HG03280 (cell line): ENCODE results near the gene UBN1.

Source experiments
- ATAC-seq: cut with Tn5 transposase; IDR thresholded peaks from one replicate; pipeline ENCODE4 v1.9.1; 2021; ENCODE audit warnings: mild to moderate bottlenecking, moderate library complexity; ENCODE audit not compliant: unreplicated experiment

Gene UBN1

GRCh38 chr16:4900036-4900435 is 52.8 kb downstream of the UBN1 start:
- no peak for ATAC-seq

DNA sequence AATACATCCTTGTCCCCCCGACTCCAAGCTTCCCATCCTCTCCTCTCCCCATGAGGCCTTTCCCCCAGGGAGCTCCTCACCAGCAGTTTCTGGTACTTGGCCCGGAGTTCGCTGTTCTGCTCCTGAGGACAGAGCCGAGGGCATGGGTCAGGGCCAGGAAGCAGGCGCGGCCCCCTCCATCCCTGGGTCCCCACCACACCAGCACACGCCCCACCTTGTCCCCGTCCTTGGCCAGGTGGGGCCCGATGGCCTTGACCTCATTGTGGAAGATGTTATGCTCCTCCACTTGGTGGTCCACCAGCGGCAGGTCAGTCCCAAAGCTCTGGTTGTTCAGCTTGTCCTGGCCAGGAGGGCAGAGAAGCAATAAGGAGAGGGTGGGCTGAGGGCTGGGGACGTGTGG is 53.5 kb downstream of the UBN1 start:
- no peak for ATAC-seq

DNA sequence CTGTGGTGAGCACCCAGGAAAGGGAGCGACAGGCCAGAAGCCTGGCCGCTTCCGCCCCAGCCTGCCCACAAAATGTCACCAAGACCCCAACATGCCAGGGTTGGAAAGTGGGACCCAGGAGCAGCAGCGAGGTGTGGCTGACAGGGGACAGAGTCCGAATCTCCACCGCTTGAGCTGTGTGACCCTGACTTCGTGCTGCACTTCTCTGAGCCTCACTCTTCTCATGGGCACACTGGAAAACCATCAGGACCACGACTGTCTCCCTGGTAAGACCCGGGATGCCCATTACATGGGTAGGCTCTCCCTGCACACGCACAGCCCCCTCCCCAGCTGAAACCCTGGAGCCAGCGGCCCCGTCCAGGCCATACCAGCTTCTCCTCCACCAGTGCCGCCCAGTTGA is 54.8 kb downstream of the UBN1 start:
- no peak for ATAC-seq

- no peak for ATAC-seq
These were observed 57.0 kb downstream of the UBN1 start for GRCh38 chr16:4904108-4904941.

- ATAC-seq, result no peak
These were observed 57.8 kb downstream of the UBN1 start for GRCh38 chr16:4904942-4905615.

DNA sequence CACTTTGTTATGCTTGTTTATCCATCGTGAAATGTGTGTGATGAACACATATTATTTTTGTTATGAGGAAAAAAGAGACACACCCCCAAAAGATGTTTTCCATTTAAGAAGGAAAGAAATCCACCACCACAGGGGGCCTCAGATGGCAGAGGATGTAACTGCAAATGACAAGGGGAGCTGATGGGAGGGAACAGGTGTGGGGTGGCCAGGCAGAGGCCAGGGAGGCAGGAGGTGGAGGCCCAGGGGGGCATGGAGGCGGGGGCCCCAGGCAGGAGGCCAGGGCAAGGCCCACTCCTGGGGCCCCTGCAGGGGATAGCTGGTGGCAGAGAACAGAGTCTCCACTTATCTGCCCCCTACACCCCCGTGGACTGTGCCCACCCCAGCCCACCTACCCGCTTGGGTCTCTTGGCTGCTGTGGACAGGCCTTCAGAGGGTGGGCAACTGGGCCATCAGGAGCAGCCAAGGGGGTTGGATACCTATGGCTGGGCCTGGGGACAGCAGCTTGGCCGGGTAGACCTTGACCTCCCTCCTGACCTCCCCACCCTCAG is 61.6 kb downstream of the UBN1 start:
- ATAC-seq, result no peak

- no peak for ATAC-seq
These were observed 62.5 kb downstream of the UBN1 start for GRCh38 chr16:4909825-4910224.

DNA sequence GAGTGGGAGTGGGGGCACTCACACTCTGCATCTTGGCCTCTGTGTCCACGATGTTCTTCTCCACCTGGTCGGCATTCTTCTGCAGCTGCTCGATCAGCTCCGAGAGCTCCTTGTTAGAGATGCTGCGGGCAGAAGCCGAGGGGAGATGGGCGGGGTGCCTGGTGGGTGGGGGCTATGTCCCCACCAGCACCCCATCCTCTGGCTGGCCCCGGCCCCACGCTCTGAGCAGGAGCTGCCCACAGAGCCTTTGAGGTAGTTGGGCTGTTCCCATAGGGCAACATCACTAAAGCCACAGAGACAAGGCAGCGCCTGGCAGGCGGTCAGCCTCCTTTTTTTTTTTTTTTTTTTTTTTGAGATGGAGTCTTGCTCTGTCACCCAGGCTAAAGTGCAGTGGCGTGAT is 63.5 kb downstream of the UBN1 start:
- no peak for ATAC-seq

DNA sequence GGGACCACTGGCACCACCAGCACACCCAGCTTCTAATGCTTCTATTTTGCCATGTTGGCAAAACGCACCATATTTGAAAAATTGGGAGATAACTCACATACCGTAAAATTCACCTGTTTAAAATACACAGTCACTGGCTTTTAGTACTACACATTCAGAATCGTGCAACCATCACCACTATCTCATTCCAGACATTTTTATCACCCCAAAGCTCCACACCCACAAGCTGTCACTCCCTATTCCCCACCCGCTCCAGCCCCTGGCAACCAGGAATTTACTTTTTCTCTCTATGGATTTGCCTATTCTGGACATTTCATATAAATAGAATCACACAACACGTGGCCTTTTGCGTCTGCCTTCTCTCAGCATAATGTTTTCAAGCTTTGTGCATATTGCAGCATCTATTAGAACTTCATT is 64.7 kb downstream of the UBN1 start:
- no peak for ATAC-seq

DNA sequence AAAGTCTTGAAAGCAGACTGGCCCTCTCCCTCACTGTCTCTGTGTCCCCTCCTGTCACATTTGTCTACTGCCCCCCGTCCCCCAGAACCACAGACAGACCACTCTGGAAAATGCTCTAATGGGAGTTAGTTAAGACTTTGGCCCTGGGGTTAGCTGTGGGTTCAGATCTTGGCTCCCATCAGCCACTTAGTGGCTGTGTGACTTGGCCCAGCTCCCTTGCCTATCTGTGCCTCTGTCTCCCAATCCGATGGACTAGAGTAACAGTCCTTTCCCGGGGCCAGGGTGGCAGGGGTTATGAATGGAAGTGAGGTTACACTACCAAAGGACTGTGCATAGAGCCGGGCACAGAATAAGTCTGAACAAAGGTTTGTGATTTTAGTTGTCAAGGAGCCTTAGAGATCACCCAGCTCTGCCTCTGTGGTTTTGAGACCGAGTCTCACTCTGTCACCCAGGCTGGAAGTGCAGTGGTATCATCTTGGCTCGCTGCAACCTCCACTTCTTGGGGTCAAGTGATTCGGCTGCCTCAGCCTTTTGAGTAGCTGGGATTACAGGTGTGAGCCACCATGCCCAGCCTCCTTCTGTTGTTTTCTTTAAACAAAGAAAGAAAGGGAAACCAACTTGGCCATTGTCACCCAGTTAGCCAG is 66.0 kb downstream of the UBN1 start:
- ATAC-seq, result no peak

DNA sequence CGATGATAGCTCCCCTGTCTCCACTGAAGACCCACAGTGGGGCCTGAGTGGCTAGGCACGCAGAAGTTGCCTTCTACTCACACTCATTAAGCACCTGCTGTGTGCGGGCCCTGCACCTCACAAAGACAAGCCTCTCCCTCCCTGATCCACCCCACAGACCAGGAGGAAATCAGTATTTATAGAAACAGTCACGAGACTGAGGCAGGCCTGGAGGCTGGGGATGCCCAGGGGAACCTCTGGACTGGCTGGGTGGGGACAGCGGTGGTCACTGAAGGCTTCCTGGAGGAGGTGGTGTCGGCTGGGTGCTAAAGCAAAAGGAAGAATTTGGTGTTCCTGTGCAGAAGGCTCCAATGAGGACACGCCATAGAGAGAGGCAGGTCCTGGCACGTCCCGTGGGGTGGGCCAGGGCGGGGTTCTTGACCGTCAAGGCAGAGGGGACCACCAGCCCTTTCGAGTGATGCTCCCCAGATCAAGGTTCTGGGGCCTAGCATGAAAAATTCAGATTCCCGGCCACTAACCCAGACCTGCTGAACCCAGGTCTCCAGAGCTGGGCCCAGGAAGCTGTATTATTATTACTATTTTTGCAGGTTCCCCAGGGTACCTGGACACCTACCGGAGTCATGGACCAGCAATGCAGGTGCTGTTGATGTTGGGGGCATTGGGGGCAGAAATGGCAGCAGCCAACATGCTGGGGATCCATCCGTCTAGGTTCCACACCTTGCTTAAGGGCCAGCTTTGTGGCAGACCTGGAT is 66.7 kb downstream of the UBN1 start:
- ATAC-seq, result no peak

DNA sequence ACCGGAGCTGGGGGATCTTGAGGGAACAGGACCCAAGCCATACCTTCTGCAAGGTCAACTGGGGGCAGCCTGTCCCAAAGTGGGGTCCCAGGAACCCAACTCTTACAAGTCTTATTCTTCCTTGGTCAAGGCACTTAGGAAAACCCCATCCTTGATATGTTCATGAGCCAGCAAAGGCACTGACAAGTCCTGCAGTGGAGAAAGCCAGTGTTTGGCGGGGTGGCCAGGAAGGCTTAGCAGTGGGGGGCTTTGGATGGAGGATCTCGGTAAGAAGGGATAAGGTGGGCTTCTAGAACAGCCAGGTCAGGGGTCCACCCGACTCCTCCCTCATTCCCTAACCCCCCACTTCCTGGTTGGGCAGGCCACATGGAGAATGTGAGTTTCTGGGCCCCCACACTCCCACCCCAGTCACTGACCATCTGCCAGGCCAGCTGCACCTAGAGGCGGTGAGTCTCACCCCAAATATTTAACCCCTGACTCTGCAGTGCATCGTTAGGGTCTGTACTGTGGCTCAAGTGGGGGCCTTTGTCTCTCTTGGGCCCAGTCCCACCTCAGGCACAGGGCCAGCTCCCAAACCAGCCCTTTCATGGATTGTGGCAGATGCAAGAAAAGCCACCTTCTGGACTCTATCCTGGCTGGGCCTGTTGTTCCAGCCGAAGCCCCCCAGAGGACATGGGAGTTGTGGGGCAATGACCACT is 67.4 kb downstream of the UBN1 start:
- no peak for ATAC-seq

DNA sequence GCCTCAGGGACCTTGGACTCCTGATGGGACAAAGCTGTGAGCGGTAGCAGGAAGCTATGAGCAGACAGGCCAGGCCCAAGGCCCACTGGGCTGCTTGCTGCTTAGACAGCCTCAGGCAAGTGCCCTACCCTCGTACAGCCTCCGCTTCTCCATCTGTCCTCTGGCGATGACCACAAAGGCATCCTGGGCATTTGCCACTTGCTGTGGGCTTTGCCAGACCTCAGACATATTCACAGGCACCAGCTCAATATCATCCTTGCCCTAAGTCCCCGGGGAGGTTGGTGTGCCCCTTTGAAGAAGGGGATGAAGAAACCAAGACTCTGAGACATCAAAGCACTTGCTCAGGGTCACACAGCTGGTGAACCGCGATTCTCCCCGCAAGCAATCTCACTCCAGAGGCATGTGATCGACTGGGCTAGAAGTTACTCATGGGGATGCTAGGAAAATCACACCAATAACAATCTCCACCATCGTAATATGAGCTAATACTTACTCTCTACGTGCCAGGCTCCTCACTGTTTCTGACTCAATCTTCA is 68.0 kb downstream of the UBN1 start:
- no peak for ATAC-seq

DNA sequence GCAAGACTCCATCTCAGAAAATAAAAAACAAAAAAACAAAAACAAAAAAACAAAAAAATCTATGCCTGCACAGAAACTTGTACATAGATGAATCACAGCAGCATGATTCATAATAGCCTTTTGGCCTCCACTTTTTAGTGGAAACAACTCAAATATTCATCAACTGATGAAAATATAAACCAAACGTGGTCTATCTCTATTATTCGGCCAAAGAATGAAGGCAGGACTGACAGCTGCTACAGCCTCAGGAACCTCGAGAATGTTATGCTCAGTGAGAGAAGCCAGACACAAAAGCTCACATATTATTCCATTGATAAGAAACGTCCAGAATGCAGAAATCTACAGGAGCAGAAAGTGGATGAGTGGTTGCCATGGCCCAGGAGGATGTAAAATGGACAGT is 69.8 kb downstream of the UBN1 start:
- no peak for ATAC-seq

- ATAC-seq, result no peak
These were observed 71.5 kb downstream of the UBN1 start for GRCh38 chr16:4918781-4919251.

GRCh38 chr16:4920826-4921225 is 73.5 kb downstream of the UBN1 start:
- no peak for ATAC-seq

DNA sequence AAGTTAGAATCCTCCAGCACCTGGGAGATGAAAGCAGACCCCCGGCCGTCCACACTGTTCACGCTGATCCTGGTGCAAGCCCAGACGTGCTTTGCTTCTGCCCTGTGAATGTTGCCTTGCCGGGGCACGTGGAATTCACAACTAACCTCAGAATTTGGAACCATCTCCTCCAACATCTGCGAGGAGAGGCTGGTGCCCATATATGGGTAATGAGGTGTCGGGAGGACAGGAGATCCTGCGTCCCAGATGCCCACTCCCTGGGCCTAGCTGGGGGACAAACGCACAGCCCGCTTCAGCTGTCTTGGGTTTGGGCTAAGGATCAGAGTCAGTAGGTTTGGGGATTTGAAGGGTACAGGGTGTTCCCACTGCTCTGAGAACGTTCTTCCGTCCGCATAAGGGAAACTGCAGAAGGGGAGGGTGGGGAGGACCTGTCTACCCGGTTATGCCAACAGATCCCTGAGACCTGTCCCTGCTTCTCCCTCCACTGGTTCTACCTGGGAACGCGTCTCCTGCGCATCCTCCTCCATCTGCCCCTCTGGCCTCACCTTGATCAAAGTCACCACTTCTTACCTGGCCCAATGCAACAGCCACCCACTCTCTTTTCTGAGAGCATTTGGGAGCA is 75.6 kb downstream of the UBN1 start:
- ATAC-seq, result no peak

- ATAC-seq, result no peak
These were observed 76.6 kb downstream of the UBN1 start for GRCh38 chr16:4923853-4924252.

- no peak for ATAC-seq
These were observed 77.5 kb downstream of the UBN1 start for GRCh38 chr16:4924593-4925292.
